Ishikawa (cell line): ENCODE results near the gene AFG1L.

Experiments
- CEBPB ChIP-seq: IDR thresholded peaks from 2 replicates; pipeline ENCODE4 v1.6.1; 2012
- CREB1 ChIP-seq: IDR thresholded peaks from 2 replicates; pipeline ENCODE4 v1.6.1; 2012; ENCODE audit warnings: low read depth
- EGR1 ChIP-seq: IDR thresholded peaks from 2 replicates; pipeline ENCODE4 v1.6.1; 2012
- EP300 ChIP-seq: IDR thresholded peaks from 2 replicates; pipeline ENCODE4 v1.6.1; 2012; ENCODE audit warnings: borderline replicate concordance
- FOXM1 ChIP-seq: IDR thresholded peaks from 2 replicates; pipeline ENCODE4 v1.6.1; 2012; ENCODE audit warnings: low read depth, borderline replicate concordance
- NFIC ChIP-seq: IDR thresholded peaks from 2 replicates; pipeline ENCODE4 v1.6.1; 2012
- RAD21 ChIP-seq: IDR thresholded peaks from 2 replicates; pipeline ENCODE4 v1.6.1; 2012; ENCODE audit warnings: low read depth
- TAF1 ChIP-seq: IDR thresholded peaks from 2 replicates; pipeline ENCODE4 v1.6.1; 2012; ENCODE audit warnings: low read depth, mild to moderate bottlenecking
- TCF12 ChIP-seq: IDR thresholded peaks from 2 replicates; pipeline ENCODE4 v1.6.1; 2012; ENCODE audit warnings: low read depth
- TEAD4 ChIP-seq: IDR thresholded peaks from 2 replicates; pipeline ENCODE4 v1.6.1; 2012
- YY1 ChIP-seq: IDR thresholded peaks from 2 replicates; pipeline ENCODE4 v1.6.1; 2012; ENCODE audit warnings: low read depth
- ZBTB7A ChIP-seq: IDR thresholded peaks from 2 replicates; pipeline ENCODE4 v1.6.1; 2012; ENCODE audit warnings: low read depth
- TF ChIP-seq, protein P1 (sequence below): IDR thresholded peaks from 2 replicates; pipeline ENCODE4 v1.6.1; 2012
- TF ChIP-seq, protein P2 (sequence below): IDR thresholded peaks from 2 replicates; pipeline ENCODE4 v1.6.1; 2012
- TF ChIP-seq, protein P3 (sequence below): IDR thresholded peaks from 2 replicates; pipeline ENCODE4 v1.6.1; 2012; ENCODE audit warnings: low read depth, mild to moderate bottlenecking

The AFG1L gene

DNA sequence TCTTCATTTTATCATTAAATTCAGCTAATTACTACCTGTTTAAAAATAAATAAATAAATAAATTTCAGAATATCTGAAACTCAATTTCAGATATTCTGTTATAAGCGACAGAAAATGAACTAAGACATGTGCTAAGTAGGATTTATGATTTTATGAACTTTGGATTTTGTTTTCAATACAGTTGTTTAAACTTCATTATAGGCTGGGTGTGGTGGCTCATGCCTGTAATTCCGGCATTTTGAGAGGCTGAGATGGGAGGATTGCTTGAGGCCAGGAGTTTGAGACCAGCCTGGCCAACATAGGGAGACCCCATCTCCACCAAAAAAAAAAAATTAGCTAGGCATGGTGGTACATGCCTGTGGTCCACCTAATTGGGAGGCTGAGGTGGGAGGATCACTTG is 36.0 kb downstream of the AFG1L start:
- TF ChIP-seq, protein P1, sequence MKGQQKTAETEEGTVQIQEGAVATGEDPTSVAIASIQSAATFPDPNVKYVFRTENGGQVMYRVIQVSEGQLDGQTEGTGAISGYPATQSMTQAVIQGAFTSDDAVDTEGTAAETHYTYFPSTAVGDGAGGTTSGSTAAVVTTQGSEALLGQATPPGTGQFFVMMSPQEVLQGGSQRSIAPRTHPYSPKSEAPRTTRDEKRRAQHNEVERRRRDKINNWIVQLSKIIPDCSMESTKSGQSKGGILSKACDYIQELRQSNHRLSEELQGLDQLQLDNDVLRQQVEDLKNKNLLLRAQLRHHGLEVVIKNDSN: no peak
- no peak for TF ChIP-seq NFIC
- TF ChIP-seq CEBPB: no peak
- no peak for TF ChIP-seq TCF12
- TF ChIP-seq EGR1: no peak
- no peak for TF ChIP-seq TEAD4
- TF ChIP-seq, protein P2, sequence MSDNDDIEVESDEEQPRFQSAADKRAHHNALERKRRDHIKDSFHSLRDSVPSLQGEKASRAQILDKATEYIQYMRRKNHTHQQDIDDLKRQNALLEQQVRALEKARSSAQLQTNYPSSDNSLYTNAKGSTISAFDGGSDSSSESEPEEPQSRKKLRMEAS: no peak
- no peak for TF ChIP-seq RAD21
- no peak for TF ChIP-seq TAF1
- no peak for TF ChIP-seq CREB1
- TF ChIP-seq EP300: no peak
- TF ChIP-seq, protein P3, sequence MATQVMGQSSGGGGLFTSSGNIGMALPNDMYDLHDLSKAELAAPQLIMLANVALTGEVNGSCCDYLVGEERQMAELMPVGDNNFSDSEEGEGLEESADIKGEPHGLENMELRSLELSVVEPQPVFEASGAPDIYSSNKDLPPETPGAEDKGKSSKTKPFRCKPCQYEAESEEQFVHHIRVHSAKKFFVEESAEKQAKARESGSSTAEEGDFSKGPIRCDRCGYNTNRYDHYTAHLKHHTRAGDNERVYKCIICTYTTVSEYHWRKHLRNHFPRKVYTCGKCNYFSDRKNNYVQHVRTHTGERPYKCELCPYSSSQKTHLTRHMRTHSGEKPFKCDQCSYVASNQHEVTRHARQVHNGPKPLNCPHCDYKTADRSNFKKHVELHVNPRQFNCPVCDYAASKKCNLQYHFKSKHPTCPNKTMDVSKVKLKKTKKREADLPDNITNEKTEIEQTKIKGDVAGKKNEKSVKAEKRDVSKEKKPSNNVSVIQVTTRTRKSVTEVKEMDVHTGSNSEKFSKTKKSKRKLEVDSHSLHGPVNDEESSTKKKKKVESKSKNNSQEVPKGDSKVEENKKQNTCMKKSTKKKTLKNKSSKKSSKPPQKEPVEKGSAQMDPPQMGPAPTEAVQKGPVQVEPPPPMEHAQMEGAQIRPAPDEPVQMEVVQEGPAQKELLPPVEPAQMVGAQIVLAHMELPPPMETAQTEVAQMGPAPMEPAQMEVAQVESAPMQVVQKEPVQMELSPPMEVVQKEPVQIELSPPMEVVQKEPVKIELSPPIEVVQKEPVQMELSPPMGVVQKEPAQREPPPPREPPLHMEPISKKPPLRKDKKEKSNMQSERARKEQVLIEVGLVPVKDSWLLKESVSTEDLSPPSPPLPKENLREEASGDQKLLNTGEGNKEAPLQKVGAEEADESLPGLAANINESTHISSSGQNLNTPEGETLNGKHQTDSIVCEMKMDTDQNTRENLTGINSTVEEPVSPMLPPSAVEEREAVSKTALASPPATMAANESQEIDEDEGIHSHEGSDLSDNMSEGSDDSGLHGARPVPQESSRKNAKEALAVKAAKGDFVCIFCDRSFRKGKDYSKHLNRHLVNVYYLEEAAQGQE: no peak
- no peak for TF ChIP-seq FOXM1
- no peak for TF ChIP-seq ZBTB7A
- TF ChIP-seq YY1: no peak

DNA sequence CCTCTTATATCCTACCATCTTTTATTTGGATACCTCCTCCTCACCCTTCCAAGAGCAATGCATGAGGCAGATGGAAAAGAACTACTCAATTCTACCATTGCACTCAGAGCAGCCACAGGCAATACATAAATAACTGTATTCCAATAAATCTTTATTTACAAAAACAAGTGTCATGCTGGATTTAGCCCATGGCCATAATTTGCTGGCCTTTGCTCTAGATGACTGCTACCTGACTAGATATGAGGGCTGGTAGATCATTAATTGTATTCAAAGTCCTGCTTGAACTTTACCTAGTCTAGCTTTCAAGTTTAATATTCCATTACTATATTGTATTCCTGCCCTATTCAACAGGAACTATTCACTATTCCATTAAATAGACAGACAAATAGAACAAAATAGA is 37.1 kb downstream of the AFG1L start:
- TF ChIP-seq ZBTB7A (no peak), TCF12 (no peak)

DNA sequence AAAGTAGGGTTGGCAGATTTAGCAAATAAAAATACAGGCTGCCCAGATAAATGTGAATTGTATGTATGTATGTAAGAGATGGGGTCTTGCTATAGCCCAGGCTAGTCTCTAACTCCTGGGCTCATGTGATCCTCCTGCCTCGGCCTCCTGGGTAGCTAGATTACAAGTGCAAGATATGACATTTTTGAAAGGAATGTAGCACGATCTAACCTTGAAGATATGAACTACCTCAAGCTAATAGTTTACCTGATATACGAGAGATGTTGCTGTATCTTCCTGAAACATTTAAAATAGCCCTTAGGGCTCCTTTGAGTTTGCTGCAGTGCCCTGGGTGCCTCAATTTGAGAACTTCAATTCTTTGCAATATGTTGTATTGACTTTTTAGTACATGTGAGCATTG is 42.1 kb downstream of the AFG1L start:
- TF ChIP-seq CREB1 (no peak), EGR1 (no peak), RAD21 (no peak), TEAD4 (no peak), TAF1 (no peak), NFIC (no peak), FOXM1 (no peak), CEBPB (no peak), YY1 (no peak), ZBTB7A (no peak), EP300 (no peak), TCF12 (no peak)
- TF ChIP-seq, protein P1: no peak
- TF ChIP-seq, protein P2: no peak
- TF ChIP-seq, protein P3: no peak

DNA sequence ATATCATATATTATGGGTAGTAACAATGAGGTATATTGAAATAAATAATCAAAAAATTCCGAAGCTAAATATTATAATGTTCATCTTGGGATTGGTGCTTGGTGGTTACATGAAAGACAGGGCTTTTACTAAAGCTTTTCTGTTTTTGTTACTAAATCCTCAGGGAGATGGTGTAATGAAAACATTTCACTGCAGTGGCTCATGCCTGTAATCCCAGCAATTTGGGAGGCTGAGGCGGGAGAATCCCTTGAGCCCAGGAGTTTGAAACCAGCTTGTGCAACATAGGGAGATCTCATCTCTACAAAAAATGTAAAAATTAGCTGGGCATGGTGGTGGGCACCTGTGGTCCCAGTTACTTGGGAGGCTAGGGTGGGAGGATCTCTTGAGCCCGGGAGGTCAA is 42.9 kb downstream of the AFG1L start:
- TF ChIP-seq TCF12: no peak
- TF ChIP-seq, protein P3: no peak
- no peak for TF ChIP-seq TAF1
- TF ChIP-seq, protein P2: no peak
- no peak for TF ChIP-seq NFIC
- no peak for TF ChIP-seq EGR1
- no peak for TF ChIP-seq ZBTB7A
- no peak for TF ChIP-seq FOXM1
- TF ChIP-seq TEAD4: no peak
- no peak for TF ChIP-seq CEBPB
- TF ChIP-seq, protein P1: no peak
- no peak for TF ChIP-seq EP300
- no peak for TF ChIP-seq RAD21
- no peak for TF ChIP-seq CREB1
- TF ChIP-seq YY1: no peak
